A549 treated with CORT108297 at 1 μM for 4 hours (cell line): ENCODE measurements around the gene MAGEA12. TPM values are rescaled to one million over a fixed set of nuclear protein-coding genes. Genes with fewer than 3 reads are reported as not detected.

Experiments
- total RNA-seq: library from RNA; stranded (reverse); fragments of 200-300 nt; extraction: Qiagen RNA extraction; gene quantifications from 5 replicates; pipeline ENCODE4 v1.2.3, GENCODE V29; 2022

The MAGEA12 gene, protein sequence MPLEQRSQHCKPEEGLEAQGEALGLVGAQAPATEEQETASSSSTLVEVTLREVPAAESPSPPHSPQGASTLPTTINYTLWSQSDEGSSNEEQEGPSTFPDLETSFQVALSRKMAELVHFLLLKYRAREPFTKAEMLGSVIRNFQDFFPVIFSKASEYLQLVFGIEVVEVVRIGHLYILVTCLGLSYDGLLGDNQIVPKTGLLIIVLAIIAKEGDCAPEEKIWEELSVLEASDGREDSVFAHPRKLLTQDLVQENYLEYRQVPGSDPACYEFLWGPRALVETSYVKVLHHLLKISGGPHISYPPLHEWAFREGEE
- 0.08 to 0.18 TPM (median 0.17 TPM) in 5 replicates for total RNA-seq

DNA sequence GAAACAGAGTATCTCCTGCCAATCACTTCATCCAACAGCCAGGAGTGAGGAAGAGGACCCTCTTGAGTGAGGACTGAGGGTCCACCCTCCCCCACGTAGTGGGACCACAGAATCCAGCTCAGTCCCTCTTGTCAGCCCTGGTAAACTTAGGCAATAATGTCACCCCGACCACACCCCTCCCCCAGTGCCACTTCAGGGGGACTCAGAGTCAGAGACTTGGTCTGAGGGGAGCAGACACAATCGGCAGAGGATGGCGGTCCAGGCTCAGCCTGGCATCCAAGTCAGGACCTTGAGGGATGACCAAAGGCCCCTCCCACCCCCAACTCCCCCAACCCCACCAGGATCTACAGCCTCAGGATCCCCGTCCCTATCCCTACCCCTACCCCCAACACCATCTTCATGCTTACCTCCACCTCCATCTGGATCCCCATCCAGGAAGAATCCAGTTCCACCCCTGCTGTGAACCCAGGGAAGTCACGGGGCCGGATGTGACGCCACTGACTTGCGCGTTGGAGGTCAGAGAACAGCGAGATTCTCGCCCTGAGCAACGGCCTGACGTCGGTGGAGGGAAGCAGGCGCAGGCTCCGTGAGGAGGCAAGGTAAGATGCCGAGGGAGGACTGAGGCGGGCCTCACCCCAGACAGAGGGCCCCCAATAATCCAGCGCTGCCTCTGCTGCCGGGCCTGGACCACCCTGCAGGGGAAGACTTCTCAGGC lies at the start of gene MAGEA12, which contains the start of gene CSAG1:
Gene MAGEA12 (plus strand): TSS at position 497 of the 715 bp plus-strand sequence. CDS start 2,405 bp downstream, outside the sequence.
Gene CSAG1 (minus strand): TSS at position 461 of the 715 bp plus-strand sequence. CDS start 1,261 bp downstream, outside the sequence.

DNA sequence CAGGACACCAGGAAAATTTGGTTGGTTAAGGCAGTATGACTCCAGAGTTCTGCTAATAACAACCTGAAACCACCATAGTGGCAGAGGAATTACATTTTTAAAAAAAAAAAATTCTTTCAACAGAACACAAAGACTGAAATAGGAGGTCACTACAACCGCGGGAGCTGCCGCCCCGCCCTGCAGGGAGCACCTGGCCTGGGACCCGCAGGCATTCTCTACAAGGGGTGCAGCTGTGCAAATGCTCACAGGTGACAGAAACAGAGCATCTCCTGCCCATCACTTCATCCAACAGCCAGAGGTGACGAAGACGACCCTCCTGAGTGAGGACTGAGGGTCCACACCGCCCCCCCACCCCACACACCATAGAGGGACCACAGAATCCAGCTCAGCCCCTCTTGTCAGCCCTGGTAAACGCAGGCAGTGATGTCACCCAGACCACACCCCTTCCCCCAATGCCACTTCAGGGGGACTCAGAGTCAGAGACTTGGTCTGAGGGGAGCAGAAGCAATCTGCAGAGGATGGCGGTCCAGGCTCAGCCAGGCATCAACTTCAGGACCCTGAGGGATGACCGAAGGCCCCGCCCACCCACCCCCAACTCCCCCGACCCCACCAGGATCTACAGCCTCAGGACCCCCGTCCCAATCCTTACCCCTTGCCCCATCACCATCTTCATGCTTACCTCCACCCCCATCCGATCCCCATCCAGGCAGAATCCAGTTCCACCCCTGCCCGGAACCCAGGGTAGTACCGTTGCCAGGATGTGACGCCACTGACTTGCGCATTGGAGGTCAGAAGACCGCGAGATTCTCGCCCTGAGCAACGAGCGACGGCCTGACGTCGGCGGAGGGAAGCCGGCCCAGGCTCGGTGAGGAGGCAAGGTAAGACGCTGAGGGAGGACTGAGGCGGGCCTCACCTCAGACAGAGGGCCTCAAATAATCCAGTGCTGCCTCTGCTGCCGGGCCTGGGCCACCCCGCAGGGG lies 35.3 kb upstream of the MAGEA12 start, which contains the start of gene MAGEA3:
Gene MAGEA3 (plus strand): TSS at position 843 of the 980 bp plus-strand sequence. CDS start 2,039 bp downstream, outside the sequence.

DNA sequence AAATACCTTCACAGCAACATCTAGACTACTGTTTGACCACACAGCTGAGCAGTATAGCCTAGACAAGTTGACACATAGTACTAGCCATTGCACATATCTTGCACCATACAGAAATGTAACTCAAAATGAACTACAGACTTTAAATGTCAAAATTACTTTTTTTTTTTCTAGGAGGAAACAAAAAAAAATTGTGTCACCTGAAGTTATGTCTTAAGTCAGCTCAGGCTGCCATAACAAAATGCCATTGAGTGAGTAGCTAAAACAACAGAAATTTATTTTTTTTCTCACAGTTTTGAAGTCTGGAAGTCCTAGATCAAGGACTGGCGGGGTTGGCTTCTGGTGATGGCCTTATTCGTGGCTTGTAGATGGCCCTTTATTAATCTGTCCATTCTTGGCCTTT lies 24.4 kb upstream of the MAGEA12 start, which contains the start of gene CSAG2:
Gene CSAG2 (minus strand): TSS at position 101 of the 400 bp plus-strand sequence. CDS start 161 bp downstream, outside the sequence.

DNA sequence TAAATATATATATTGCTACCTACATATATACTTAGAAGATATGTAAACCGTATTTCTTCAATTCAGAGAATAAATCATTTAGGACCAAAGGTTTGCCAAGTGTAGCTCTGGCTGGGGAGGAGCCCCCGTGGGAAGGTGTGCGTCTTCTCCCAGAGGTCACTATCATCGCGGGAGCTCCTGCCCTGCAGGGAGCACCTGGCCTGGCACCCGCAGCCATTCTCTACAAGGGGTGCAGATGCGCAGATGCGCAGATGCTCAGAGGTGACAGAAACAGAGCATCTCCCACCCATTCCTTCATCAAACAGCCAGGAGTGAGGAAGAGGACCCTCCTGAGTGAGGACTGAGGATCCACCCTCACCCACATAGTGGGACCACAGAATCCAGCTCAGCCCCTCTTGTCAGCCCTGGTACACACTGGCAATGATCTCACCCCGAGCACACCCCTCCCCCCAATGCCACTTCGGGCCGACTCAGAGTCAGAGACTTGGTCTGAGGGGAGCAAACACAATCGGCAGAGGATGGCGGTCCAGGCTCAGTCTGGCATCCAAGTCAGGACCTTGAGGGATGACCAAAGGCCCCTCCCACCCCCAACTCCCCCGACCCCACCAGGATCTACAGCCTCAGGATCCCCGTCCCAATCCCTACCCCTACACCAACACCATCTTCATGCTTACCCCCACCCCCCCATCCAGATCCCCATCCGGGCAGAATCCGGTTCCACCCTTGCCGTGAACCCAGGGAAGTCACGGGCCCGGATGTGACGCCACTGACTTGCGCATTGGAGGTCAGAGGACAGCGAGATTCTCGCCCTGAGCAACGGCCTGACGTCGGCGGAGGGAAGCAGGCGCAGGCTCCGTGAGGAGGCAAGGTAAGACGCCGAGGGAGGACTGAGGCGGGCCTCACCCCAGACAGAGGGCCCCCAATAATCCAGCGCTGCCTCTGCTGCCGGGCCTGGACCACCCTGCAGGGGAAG lies 19.5 kb upstream of the MAGEA12 start, which contains the start of gene MAGEA2B:
Gene MAGEA2B (plus strand): TSS at position 814 of the 973 bp plus-strand sequence. CDS start 2,479 bp downstream, outside the sequence.

DNA sequence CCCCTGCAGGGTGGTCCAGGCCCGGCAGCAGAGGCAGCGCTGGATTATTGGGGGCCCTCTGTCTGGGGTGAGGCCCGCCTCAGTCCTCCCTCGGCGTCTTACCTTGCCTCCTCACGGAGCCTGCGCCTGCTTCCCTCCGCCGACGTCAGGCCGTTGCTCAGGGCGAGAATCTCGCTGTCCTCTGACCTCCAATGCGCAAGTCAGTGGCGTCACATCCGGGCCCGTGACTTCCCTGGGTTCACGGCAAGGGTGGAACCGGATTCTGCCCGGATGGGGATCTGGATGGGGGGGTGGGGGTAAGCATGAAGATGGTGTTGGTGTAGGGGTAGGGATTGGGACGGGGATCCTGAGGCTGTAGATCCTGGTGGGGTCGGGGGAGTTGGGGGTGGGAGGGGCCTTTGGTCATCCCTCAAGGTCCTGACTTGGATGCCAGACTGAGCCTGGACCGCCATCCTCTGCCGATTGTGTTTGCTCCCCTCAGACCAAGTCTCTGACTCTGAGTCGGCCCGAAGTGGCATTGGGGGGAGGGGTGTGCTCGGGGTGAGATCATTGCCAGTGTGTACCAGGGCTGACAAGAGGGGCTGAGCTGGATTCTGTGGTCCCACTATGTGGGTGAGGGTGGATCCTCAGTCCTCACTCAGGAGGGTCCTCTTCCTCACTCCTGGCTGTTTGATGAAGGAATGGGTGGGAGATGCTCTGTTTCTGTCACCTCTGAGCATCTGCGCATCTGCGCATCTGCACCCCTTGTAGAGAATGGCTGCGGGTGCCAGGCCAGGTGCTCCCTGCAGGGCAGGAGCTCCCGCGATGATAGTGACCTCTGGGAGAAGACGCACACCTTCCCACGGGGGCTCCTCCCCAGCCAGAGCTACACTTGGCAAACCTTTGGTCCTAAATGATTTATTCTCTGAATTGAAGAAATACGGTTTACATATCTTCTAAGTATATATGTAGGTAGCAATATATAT lies 20.4 kb downstream of the MAGEA12 start, which contains the start of gene MAGEA2:
Gene MAGEA2 (minus strand): TSS at position 157 of the 965 bp plus-strand sequence. CDS start 2,479 bp downstream, outside the sequence.

DNA sequence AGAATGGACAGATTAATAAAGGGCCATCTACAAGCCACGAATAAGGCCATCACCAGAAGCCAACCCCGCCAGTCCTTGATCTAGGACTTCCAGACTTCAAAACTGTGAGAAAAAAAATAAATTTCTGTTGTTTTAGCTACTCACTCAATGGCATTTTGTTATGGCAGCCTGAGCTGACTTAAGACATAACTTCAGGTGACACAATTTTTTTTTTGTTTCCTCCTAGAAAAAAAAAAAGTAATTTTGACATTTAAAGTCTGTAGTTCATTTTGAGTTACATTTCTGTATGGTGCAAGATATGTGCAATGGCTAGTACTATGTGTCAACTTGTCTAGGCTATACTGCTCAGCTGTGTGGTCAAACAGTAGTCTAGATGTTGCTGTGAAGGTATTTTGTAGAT lies 25.4 kb downstream of the MAGEA12 start, which contains the start of gene CSAG3:
Gene CSAG3 (plus strand): TSS at position 301 of the 400 bp plus-strand sequence.

DNA sequence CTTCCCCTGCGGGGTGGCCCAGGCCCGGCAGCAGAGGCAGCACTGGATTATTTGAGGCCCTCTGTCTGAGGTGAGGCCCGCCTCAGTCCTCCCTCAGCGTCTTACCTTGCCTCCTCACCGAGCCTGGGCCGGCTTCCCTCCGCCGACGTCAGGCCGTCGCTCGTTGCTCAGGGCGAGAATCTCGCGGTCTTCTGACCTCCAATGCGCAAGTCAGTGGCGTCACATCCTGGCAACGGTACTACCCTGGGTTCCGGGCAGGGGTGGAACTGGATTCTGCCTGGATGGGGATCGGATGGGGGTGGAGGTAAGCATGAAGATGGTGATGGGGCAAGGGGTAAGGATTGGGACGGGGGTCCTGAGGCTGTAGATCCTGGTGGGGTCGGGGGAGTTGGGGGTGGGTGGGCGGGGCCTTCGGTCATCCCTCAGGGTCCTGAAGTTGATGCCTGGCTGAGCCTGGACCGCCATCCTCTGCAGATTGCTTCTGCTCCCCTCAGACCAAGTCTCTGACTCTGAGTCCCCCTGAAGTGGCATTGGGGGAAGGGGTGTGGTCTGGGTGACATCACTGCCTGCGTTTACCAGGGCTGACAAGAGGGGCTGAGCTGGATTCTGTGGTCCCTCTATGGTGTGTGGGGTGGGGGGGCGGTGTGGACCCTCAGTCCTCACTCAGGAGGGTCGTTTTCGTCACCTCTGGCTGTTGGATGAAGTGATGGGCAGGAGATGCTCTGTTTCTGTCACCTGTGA lies 36.2 kb downstream of the MAGEA12 start, which contains the start of gene MAGEA6:
Gene MAGEA6 (minus strand): TSS at position 141 of the 741 bp plus-strand sequence. CDS start 2,039 bp downstream, outside the sequence.

Other genes with a start within 250 kb of the MAGEA12 start
- 0.17 to 0.23 TPM (median 0.21 TPM) in 5 replicates for gene GABRQ, start 95.9 kb upstream of the MAGEA12 start, total RNA-seq
- 2.5 to 4.4 TPM (median 3.3 TPM) in 5 replicates for gene MAGEA3, start 35.0 kb upstream of the MAGEA12 start, total RNA-seq
- gene CSAG2, start 24.5 kb upstream of the MAGEA12 start, total RNA-seq: not detected in 5 replicates
- gene MAGEA2B, start 19.1 kb upstream of the MAGEA12 start, total RNA-seq: not detected in 5 replicates
- 0.32 to 0.54 TPM (median 0.46 TPM) in 5 replicates for gene CSAG1, start within 50 bp of the MAGEA12 start, total RNA-seq
- 0.08 to 0.13 TPM (median 0.11 TPM) in 4 of 5 replicates, not detected in the other for gene MAGEA2, start 20.1 kb downstream of the MAGEA12 start, total RNA-seq
- gene CSAG3, start 25.5 kb downstream of the MAGEA12 start, total RNA-seq: not detected in 5 replicates
- 10.5 to 13.7 TPM (median 12.9 TPM) in 5 replicates for gene MAGEA6, start 35.9 kb downstream of the MAGEA12 start, total RNA-seq
- gene CETN2, start 97.0 kb downstream of the MAGEA12 start, total RNA-seq: 71.8 to 88.7 TPM (median 72.6 TPM) in 5 replicates
- gene NSDHL, start 97.3 kb downstream of the MAGEA12 start, total RNA-seq: 39.7 to 42.5 TPM (median 40.6 TPM) in 5 replicates
- gene ZNF185, start 164.3 kb downstream of the MAGEA12 start, total RNA-seq: 6.1 to 7.6 TPM (median 6.9 TPM) in 5 replicates